ENCODE measurements around the gene FIGNL2. TPM values are rescaled to one million over a fixed set of nuclear protein-coding genes. Genes with fewer than 3 reads are reported as not detected.
A peak's percentile ranks its signal among the peaks of the same experiment; 100 is the strongest.

FIGNL2 gene
- total RNA-seq, 1 donor from 2014 or later = 6.7 TPM

DNA sequence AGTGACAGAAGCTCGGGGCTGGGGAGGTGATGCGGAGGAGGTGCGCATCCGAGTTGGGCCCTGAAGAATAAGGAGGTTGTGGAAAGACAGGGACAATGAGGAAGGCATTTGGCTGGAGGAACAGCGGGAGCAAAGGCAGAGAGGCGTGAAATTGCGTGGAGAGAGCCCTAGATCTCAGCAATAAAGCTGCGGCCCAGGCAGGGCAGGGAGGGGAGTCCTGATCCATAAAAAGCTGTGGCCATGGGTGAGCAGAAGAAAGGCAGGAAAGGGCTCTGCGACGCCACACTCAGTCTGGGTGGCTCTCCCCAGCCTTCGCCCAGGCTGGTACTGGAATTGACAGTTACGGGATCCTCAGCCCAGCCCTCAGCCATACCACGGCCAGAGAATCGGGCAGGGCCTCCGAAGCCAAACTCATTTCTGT, 2.2 kb downstream of the FIGNL2 start:
- Mint-ChIP-seq H3K4me1 (ENCODE audit: low read depth, unreplicated experiment) (peaks cover 3% of the 10 kb centered on the region), H3K36me3 (ENCODE audit: low read depth, unreplicated experiment) (no peaks in the 10 kb centered on the region), H3K4me3 (ENCODE audit: unreplicated experiment) (peak overlapping the region; percentile 79), H3K9me3 (ENCODE audit: unreplicated experiment) (no peaks in the 10 kb centered on the region), H3K27me3 (ENCODE audit: low read depth, unreplicated experiment) (peaks cover 13% of the 10 kb centered on the region), H3K27ac (ENCODE audit: unreplicated experiment) (peak overlapping the region; percentile 48)
- Histone ChIP-seq H3K9me3 (ENCODE audit: insufficient read depth, low read depth, low read length) (no peaks in the 10 kb centered on the region), H3K27ac (ENCODE audit: low read depth, low read length) (no peak overlapping the region), H4K20me1 (ENCODE audit: insufficient read depth, low read length) (peaks cover 18% of the 10 kb centered on the region), H2AFZ (ENCODE audit: low read depth, low read length) (no peak overlapping the region), H3K4me3 (ENCODE audit: insufficient read depth, low read depth, low read length) (no peak overlapping the region), H3K9ac (ENCODE audit: low read length) (no peak overlapping the region), H3K4me2 (ENCODE audit: low read length) (peak overlapping the region; percentile 91), H3K27me3 (ENCODE audit: insufficient read depth, low read length) (peaks cover 28% of the 10 kb centered on the region), H3K79me2 (ENCODE audit: insufficient read depth, low read length) (no peaks in the 10 kb centered on the region), H3K4me1 (ENCODE audit: insufficient read depth, low read length) (peaks cover 4% of the 10 kb centered on the region), H3K36me3 (ENCODE audit: insufficient read depth, low read length) (no peaks in the 10 kb centered on the region)
- DNase-seq (ENCODE audit: low read depth) (no peak), FAIRE-seq (no peak)
- TF ChIP-seq EZH2 (IDR thresholded peaks at IDR 0.05; ENCODE audit: insufficient read depth, low read length) (no peak), CTCF (IDR thresholded peaks at IDR 0.05; ENCODE audit: insufficient read depth, low read depth, low read length) (no peak)

GRCh38 chr12:51845482-51845881, 3.0 kb downstream of the FIGNL2 start:
- H3K36me3 Mint-ChIP-seq (ENCODE audit: low read depth, unreplicated experiment) = no peaks in the 10 kb centered on the region
- Histone ChIP-seq H3K79me2 (ENCODE audit: insufficient read depth, low read length) (no peaks in the 10 kb centered on the region), H3K4me3 (ENCODE audit: insufficient read depth, low read depth, low read length) (no peak overlapping the region), H3K27me3 (ENCODE audit: insufficient read depth, low read length) (peaks cover 28% of the 10 kb centered on the region), H3K4me2 (ENCODE audit: low read length) (no peak overlapping the region), H3K9me3 (ENCODE audit: insufficient read depth, low read depth, low read length) (no peaks in the 10 kb centered on the region), H3K27ac (ENCODE audit: low read depth, low read length) (no peak overlapping the region), H3K36me3 (ENCODE audit: insufficient read depth, low read length) (no peaks in the 10 kb centered on the region), H4K20me1 (ENCODE audit: insufficient read depth, low read length) (peaks cover 21% of the 10 kb centered on the region), H3K4me1 (ENCODE audit: insufficient read depth, low read length) (peaks cover 4% of the 10 kb centered on the region), H2AFZ (ENCODE audit: low read depth, low read length) (no peak overlapping the region), H3K9ac (ENCODE audit: low read length) (no peak overlapping the region)
- no peak overlapping the region for H3K4me3 Mint-ChIP-seq (ENCODE audit: unreplicated experiment)
- FAIRE-seq (no peak), DNase-seq (ENCODE audit: low read depth) (no peak)
- peaks cover 13% of the 10 kb centered on the region for H3K27me3 Mint-ChIP-seq (ENCODE audit: low read depth, unreplicated experiment)
- TF ChIP-seq CTCF (IDR thresholded peaks at IDR 0.05; ENCODE audit: insufficient read depth, low read depth, low read length) = no peak
- no peak for TF ChIP-seq EZH2 (IDR thresholded peaks at IDR 0.05; ENCODE audit: insufficient read depth, low read length)
- H3K9me3 Mint-ChIP-seq (ENCODE audit: unreplicated experiment) = no peaks in the 10 kb centered on the region
- H3K4me1 Mint-ChIP-seq (ENCODE audit: low read depth, unreplicated experiment) = peaks cover 3% of the 10 kb centered on the region
- H3K27ac Mint-ChIP-seq (ENCODE audit: unreplicated experiment) = no peak overlapping the region

DNA sequence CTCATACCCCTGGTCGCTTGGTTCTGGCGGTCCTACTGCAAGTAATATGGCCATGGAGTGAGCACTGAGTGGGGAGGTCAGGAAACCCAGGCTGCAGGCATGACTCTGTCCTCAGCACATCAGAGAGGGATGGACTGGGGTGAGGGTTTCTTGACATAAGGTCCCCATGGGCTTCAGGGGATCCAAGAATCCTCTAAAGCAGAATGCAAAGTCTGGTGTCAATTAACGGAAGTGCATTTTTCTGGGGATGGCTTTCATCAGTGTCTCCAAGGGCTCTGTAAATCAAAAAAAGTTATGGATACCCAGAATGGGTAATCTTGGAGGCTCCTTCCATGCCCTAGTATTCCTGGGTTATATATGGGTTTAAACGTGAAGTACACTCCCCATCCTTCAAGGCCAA, 3.7 kb downstream of the FIGNL2 start:
- H3K36me3 ChIP-seq (ENCODE audit: insufficient read depth, low read length) = no peaks in the 10 kb centered on the region
- no peak for FAIRE-seq
- no peak overlapping the region for H3K4me2 ChIP-seq (ENCODE audit: low read length)
- no peak overlapping the region for H3K27ac ChIP-seq (ENCODE audit: low read depth, low read length)
- no peak overlapping the region for H3K9ac ChIP-seq (ENCODE audit: low read length)
- H4K20me1 ChIP-seq (ENCODE audit: insufficient read depth, low read length) = peaks cover 21% of the 10 kb centered on the region
- H3K36me3 Mint-ChIP-seq (ENCODE audit: low read depth, unreplicated experiment) = no peaks in the 10 kb centered on the region
- peaks cover 16% of the 10 kb centered on the region for H3K27me3 Mint-ChIP-seq (ENCODE audit: low read depth, unreplicated experiment)
- H3K4me3 Mint-ChIP-seq (ENCODE audit: unreplicated experiment) = no peak overlapping the region
- H3K4me1 ChIP-seq (ENCODE audit: insufficient read depth, low read length) = peaks cover 4% of the 10 kb centered on the region
- no peak for DNase-seq (ENCODE audit: low read depth)
- H2AFZ ChIP-seq (ENCODE audit: low read depth, low read length) = no peak overlapping the region
- no peak overlapping the region for H3K27ac Mint-ChIP-seq (ENCODE audit: unreplicated experiment)
- no peak for TF ChIP-seq CTCF (IDR thresholded peaks at IDR 0.05; ENCODE audit: insufficient read depth, low read depth, low read length)
- no peak for TF ChIP-seq EZH2 (IDR thresholded peaks at IDR 0.05; ENCODE audit: insufficient read depth, low read length)
- peaks cover 32% of the 10 kb centered on the region for H3K27me3 ChIP-seq (ENCODE audit: insufficient read depth, low read length)
- no peak overlapping the region for H3K4me3 ChIP-seq (ENCODE audit: insufficient read depth, low read depth, low read length)
- peaks cover 3% of the 10 kb centered on the region for H3K4me1 Mint-ChIP-seq (ENCODE audit: low read depth, unreplicated experiment)
- no peaks in the 10 kb centered on the region for H3K79me2 ChIP-seq (ENCODE audit: insufficient read depth, low read length)
- no peaks in the 10 kb centered on the region for H3K9me3 ChIP-seq (ENCODE audit: insufficient read depth, low read depth, low read length)
- no peaks in the 10 kb centered on the region for H3K9me3 Mint-ChIP-seq (ENCODE audit: unreplicated experiment)
